HG02981 (cell line): Measurements from ENCODE around the gene GAS1.

Experiments used
- ATAC-seq: cut with Tn5 transposase; IDR thresholded peaks from one replicate; pipeline ENCODE4 v1.9.1; 2021; ENCODE audit warnings: mild to moderate bottlenecking, moderate library complexity; ENCODE audit not compliant: unreplicated experiment

Gene GAS1

GRCh38 chr9:86926145-86926544 is 21.2 kb downstream of the GAS1 start:
- no peak for ATAC-seq

GRCh38 chr9:86925686-86926085 is 21.6 kb downstream of the GAS1 start:
- no peak for ATAC-seq

GRCh38 chr9:86924206-86924605 is 23.1 kb downstream of the GAS1 start:
- no peak for ATAC-seq

GRCh38 chr9:86921151-86921923 is 26.0 kb downstream of the GAS1 start:
- no peak for ATAC-seq

GRCh38 chr9:86918556-86918955 is 28.8 kb downstream of the GAS1 start:
- no peak for ATAC-seq

- no peak for ATAC-seq
Measured at GRCh38 chr9:86912210-86912609, 35.1 kb downstream of the GAS1 start.

- no peak for ATAC-seq
Measured at GRCh38 chr9:86909388-86909787, 37.9 kb downstream of the GAS1 start.

- ATAC-seq = no peak
Measured at GRCh38 chr9:86908261-86908660, 39.0 kb downstream of the GAS1 start.

GRCh38 chr9:86907346-86907745 is 40.0 kb downstream of the GAS1 start:
- no peak for ATAC-seq

GRCh38 chr9:86903734-86904085 is 43.6 kb downstream of the GAS1 start:
- no peak for ATAC-seq

- no peak for ATAC-seq
Measured at GRCh38 chr9:86902991-86903733, 44.1 kb downstream of the GAS1 start.

GRCh38 chr9:86902586-86902985 is 44.7 kb downstream of the GAS1 start:
- no peak for ATAC-seq

- ATAC-seq = no peak
Measured at GRCh38 chr9:86902176-86902575, 45.1 kb downstream of the GAS1 start.

- no peak for ATAC-seq
Measured at GRCh38 chr9:86901511-86901910, 45.8 kb downstream of the GAS1 start.
